HG03442 (cell line): Measurements from ENCODE around the gene ERCC3.
"Not testable (repeated sequence)": the region's sequence is repeated elsewhere in the genome, so short reads cannot be mapped to it uniquely, and the experiment has no call there.

Experiments used
- ATAC-seq: cut with Tn5 transposase; IDR thresholded peaks from one replicate; pipeline ENCODE4 v1.9.1; 2021; ENCODE audit warnings: mild to moderate bottlenecking, moderate library complexity; ENCODE audit not compliant: unreplicated experiment

ERCC3 gene

DNA sequence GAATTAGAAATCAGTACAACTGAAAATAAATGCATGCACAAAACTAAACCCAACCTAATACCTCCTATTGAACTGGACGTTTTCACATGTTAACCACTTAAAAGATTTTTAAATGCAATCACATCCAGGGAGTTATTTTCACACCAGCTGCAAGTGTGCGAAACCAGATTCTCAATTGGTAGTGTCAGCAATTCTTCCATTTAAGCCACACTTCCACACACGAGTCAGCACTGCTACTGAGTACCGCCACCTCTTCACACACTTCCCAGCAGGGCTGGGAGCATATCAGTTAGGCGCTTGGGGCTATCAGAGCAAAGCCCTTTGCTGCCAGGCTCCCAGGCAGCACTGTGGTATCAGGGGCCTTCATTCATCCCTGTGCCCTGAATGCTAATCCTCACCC lies 14.2 kb downstream of the ERCC3 start:
- ATAC-seq = no peak

DNA sequence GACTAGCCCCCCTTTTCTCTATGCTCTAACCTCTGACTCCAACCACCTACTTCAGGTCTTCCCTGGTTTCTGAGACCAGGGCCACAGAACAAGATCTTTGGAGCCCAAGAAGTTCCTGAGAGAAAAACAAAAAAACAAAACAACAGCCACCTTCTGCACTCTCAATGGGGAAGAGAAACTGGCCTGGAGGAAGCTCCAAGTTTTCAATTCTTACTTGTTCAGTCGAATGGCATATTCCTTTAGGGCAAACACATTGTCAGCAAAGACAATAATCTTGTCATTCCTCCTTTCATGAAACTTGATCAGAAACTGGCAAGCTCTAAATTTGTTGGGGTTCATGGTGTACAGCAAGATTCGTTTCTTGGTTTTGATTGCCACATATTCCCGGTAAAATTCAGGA lies 15.0 kb downstream of the ERCC3 start:
- no peak for ATAC-seq

GRCh38 chr2:127277028-127277427 lies 16.9 kb downstream of the ERCC3 start:
- no peak for ATAC-seq

- ATAC-seq = no peak
Measured at GRCh38 chr2:127275789-127276188, 18.2 kb downstream of the ERCC3 start.

- no peak for ATAC-seq
Measured at GRCh38 chr2:127275356-127275755, 18.6 kb downstream of the ERCC3 start.

DNA sequence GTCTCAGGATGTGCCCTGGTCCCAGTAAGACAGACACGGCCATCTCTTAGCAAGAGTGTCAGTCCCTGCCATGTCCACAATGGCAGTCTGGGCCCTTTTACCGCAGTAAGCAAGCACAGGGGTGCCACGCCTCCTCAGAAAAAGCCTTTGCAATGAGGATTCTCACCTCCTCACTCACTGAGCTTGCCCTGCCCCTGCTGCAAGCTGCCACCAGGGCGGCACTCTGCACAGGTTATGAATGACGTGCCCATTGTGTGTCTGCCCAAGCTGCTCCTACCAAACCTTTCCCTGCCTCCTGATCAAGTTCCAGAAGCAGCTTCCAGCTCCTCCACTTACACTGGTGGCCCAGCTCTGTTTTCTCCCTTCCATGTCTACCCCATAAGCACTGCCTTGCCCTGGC lies 23.3 kb downstream of the ERCC3 start:
- ATAC-seq = no peak

DNA sequence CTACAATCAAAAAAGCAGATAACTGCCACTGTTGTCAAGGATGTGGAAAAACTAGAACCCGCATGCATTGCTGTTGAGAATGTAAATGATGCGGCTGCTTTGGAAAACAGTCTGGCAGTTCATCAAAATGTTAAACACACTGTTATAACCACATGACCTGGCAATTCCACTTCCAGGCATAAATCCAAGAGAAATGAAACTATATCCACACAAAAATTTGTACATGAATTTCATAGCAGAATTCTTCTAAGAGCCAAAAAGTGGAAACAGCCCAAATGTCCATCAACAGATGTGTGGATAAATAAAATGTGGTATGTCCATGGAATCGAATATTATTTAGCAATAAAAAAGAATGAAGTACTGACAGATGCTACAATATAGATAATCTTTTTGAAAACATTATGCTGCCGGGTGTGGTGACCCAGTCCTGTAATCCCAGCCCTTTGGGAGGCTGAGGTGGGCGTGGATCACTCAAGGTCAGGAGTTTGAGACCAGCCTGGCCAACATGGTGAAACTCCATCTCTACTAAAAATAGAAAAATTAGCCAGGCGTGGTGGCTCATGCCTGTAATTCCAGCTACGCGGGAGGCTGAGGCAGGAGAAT lies 32.0 kb downstream of the ERCC3 start:
- ATAC-seq = no peak

DNA sequence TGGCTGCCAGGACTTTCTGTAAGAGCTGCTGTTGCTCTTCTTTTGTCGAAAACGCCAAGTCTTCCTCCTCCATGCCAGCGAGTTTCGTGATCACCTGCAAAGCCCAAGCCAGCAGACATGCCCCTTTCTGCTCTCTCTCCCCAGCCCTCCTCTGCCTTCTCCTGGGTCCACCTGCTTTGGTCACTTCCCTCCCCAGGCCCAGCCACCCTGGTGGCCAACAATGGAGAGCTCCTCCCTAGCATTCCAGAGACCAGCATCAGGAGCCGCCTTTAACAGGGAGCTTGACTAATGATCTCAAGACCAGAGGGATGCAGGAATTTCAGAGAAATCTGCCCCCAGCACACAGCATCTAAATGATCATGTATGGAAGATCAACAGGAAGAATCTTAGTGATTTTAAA lies 34.6 kb downstream of the ERCC3 start:
- ATAC-seq = no peak

GRCh38 chr2:127256866-127257265 lies 37.1 kb downstream of the ERCC3 start:
- no peak for ATAC-seq

GRCh38 chr2:127256381-127256780 lies 37.6 kb downstream of the ERCC3 start:
- no peak for ATAC-seq

DNA sequence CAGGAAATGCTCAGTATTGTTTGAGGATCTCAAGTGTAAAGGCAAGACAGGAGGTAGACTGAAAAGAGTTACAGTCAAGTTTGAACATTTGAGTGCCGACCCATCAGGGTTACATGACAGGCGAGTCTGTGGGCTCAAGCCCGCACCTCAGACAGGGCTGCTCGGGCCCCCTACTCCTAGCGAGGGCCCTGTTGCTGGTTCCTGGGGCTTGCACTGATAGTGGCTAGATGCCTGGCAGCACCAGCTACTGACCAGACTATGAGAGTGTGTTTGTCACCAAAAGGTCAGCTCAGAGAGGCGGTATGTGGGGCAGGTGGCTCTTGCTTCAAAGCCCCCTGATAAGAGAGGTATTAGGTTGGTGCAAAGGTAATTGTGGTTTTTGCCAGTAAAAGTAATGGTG lies 38.2 kb downstream of the ERCC3 start:
- no peak for ATAC-seq

GRCh38 chr2:127255146-127255545 lies 38.8 kb downstream of the ERCC3 start:
- ATAC-seq = no peak

DNA sequence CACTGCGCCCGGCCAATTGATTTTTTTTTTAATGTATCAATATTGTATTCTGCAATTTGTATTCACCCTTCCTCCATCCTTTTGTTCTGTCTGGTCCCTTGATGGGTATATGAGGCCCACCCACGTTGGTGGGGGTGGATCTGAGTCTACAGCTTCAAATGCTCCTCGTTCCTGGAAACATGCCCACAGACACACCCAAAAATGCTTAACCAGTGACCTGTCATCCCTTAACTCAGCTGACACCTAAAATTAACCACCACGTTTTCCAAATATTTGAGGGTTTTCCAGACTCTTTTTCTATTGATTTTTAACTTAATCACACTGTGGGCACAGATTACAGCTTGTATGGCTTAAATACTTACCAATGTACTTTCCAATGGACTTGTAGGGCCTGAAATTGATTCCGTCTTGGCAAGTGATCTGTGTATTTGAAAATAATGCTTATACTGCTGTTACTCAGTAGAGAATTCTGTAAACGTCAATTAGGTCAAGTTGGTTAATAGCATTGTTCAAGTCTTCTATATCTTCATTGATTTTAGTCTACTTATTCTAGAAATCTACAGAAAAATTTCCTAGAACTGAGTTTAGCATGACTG lies 39.5 kb downstream of the ERCC3 start:
- no peak for ATAC-seq

DNA sequence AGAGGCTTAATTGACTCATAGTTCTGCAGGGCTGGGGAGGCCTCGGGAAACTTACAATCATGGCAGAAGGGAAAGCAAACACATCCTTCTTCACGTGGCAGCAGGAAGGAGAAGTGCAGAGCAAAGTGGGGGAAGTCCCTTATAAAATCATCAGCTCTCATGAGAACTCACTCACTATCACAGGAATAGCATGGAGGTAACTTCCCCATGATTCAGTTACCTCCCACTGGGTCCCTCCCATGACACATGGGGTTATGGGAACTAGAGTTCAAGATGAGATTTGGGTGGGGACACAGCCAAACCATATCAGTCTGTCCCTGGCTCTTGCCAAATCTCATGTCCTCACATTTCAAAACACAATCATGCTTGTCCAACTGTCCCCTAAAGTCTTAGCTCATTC lies 52.8 kb downstream of the ERCC3 start:
- ATAC-seq = not testable (repeated sequence)

DNA sequence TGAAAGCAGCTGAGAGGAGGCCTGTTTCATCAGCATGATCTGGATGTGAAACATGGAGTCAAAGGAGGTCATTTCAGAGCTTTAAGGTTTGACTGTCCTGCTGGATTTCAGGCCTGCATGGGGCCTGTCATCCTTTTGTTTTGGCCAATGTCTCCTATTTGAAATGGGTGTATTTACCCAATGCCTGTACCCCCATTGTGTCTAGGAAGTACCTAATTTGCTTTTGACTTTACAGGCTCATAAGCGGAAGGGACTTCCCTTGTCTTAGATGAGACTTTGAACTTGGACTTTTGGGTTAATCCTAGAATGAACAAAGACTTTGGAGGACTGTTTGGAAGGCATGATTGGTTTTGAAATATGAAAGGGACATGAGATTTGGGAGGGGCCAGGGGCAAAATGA lies 54.5 kb downstream of the ERCC3 start:
- no peak for ATAC-seq

DNA sequence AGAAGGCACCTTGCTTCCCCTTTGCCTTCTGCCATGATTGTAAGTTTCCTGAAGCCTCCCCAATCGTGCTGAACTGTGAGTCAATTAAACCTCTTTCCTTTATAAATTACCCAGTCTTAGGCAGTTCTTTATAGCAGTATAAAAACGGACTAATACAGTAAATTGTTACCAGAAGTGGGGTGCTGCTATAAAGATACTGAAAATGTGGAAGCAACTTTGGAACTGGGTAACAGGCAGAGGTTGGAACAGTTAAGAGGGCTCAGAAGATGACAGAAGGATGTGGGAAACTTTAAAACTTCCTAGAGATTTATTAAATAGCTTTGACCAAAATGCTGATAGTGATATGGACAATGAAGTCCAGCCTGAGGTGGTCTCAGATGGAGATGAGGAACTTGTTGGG lies 56.2 kb downstream of the ERCC3 start:
- not testable (repeated sequence) for ATAC-seq

GRCh38 chr2:127235082-127235702 lies 58.8 kb downstream of the ERCC3 start:
- no peak for ATAC-seq

- no peak for ATAC-seq
Measured at GRCh38 chr2:127233710-127234109, 60.2 kb downstream of the ERCC3 start.

DNA sequence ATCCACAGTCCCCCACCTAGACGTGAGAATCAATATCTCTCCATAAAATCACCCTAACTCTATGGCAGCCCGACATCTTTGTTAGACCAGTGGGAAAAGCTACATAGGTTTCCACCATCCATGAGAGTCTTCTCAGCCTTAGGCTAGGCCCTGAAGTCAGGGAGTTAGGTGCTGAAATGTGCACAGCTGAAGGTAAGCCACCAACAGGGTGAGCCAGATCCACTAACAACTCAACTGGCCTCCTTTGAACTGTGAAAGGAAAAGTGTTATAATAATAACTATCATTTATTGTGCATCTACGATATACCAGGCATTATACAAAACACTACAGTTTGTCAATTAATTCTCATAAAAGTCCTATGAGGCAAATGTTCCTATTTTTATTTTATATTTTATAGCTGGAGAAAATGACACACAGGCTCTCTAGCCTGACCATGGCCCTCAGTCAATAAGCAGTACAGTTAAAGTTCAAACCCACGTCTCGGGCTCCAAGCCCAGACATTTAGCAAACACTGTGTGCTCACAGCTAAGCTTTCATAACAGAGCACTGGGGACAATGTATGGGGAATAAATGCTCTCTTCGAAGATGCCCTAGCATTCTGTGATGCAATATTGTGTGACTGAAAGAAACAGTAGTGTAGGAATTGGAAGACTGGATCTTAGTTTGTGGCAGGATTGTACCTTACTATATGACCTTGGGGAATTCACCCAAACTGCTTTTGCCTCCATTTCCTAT lies 62.6 kb downstream of the ERCC3 start:
- ATAC-seq = no peak

GRCh38 chr2:127229555-127229954 lies 64.4 kb downstream of the ERCC3 start:
- ATAC-seq = no peak

DNA sequence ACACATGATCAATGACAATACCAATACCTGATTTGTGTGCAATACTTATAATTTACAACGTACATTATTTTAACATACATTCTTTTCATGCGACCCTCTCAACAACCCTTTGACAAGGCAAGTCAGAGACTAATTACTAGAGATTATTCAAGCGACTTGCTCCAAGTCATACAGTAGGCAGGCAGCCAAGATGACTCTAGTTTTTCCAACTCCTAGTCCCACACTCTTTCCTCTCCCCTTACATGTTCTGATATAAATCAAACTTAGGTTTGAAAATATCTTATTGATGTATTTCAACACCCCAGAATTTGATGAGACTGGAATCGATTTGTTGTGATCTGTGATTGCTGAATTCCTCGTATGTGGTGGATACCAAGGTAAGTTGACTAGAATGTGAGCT lies 65.8 kb downstream of the ERCC3 start:
- no peak for ATAC-seq

DNA sequence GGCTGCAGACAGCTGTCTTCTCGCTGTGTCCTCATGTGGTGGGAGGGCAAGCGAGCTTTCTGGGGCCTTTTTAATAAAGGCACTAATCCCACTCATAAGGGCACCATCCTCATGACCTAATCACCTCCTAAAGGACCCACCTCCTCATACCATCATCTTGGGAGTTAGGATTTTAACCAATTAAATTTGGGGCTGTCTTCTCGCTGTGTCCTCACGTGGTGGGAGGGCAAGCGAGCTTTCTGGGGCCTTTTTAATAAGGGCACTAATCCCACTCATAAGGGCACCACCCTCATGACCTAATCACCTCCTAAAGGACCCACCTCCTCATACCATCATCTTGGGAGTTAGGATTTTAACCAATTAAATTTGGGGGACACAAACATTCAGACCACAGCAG lies 66.7 kb downstream of the ERCC3 start:
- not testable (repeated sequence) for ATAC-seq
